ENCODE data around the gene NDOR1. TPM values are rescaled to one million over a fixed set of nuclear protein-coding genes. Genes with fewer than 3 reads are reported as not detected.

The NDOR1 gene
- total RNA-seq, 1 donor from 2014 or later: 26.9 TPM

DNA sequence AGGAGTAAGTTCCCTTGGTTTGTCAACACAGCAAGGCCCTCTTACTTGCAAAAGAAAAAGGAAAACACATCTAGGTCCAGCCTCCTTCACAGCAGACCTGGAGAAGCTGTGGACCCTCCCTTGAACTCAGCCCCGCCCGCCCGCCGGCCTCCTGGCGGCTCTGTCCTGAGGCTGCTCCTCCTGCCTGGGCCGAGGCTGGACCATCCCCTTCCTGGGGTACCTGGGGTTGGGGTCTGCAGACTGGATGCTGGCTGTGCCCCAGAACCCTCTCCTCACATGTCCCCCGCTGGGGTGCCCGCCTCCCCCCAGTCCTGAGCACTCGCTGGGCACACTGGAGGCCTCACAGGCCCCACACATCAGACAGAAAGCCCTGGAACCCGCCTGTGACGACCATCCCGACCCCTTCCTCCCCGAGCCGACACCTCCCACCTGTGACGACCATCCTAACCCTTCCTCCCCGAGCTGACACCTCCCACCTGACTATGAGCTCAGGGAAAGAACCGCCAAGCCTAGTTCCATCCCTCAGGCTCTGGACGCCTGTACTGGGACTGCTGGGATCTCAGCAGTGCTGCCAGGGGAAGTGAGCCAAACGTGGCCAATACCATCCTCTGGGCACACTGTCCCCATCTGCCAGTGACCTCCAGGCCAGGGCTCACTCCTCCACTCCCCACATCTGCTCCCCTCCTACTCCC is 26.4 kb upstream of the NDOR1 start:
- no peak overlapping the region for H3K4me3 ChIP-seq (ENCODE audit: low read depth, low read length)
- DNase-seq (ENCODE audit: low read depth): no peak
- TF ChIP-seq, protein P1, sequence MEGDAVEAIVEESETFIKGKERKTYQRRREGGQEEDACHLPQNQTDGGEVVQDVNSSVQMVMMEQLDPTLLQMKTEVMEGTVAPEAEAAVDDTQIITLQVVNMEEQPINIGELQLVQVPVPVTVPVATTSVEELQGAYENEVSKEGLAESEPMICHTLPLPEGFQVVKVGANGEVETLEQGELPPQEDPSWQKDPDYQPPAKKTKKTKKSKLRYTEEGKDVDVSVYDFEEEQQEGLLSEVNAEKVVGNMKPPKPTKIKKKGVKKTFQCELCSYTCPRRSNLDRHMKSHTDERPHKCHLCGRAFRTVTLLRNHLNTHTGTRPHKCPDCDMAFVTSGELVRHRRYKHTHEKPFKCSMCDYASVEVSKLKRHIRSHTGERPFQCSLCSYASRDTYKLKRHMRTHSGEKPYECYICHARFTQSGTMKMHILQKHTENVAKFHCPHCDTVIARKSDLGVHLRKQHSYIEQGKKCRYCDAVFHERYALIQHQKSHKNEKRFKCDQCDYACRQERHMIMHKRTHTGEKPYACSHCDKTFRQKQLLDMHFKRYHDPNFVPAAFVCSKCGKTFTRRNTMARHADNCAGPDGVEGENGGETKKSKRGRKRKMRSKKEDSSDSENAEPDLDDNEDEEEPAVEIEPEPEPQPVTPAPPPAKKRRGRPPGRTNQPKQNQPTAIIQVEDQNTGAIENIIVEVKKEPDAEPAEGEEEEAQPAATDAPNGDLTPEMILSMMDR (conservative IDR thresholded peaks at IDR 0.05; ENCODE audit: low read depth, low read length): no peak

- no peak overlapping the region for H3K4me3 ChIP-seq (ENCODE audit: low read depth, low read length)
- DNase-seq (ENCODE audit: low read depth): no peak
- TF ChIP-seq, protein P1 (conservative IDR thresholded peaks at IDR 0.05; ENCODE audit: low read depth, low read length): no peak
These were observed 25.7 kb upstream of the NDOR1 start for GRCh38 chr9:137179761-137180160.

DNA sequence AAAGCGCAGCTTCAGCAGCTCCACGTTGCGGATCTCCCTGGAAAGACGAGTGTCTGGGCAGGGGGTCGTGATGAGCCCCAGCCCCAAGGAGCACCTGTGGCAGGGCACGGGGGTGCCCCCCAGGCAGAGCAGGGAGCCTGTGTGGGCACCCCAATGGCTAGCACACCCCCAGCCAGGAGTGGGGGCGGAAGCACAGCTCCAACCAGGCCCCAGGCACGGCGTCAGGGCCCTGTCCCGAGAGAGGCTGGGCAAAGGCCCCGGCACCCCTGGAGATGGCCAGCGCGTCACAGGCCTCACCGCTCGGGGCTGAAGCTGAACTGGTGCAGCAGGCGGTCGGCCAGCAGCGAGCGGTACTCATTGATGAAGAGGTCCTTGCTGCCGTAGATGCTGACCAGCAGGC is 25.0 kb upstream of the NDOR1 start:
- no peak overlapping the region for H3K4me3 ChIP-seq (ENCODE audit: low read depth, low read length)
- no peak for DNase-seq (ENCODE audit: low read depth)
- TF ChIP-seq, protein P1 (conservative IDR thresholded peaks at IDR 0.05; ENCODE audit: low read depth, low read length): no peak

DNA sequence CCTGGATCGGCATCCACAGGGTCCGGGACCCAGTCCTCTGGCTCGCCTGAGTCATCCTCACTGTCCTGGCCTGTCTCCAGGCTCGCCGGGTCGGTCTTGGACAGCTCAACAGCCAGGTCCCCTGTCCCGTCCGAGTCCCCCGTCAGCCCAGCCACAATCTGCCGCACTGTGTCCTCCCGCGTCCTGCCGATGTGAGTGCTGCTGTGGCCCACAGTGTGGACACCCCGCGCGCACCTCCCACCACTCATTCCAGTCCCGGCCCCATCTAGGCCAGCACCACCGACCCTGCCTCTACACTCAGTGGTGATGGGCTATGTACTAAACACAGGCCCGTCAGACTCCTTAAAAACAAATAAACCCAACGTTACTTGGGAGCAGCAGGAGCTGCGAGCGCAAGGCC is 23.8 kb upstream of the NDOR1 start:
- TF ChIP-seq, protein P1 (conservative IDR thresholded peaks at IDR 0.05; ENCODE audit: low read depth, low read length): no peak
- DNase-seq (ENCODE audit: low read depth): no peak
- no peak overlapping the region for H3K4me3 ChIP-seq (ENCODE audit: low read depth, low read length)

GRCh38 chr9:137182836-137183235 is 22.7 kb upstream of the NDOR1 start:
- TF ChIP-seq, protein P1 (conservative IDR thresholded peaks at IDR 0.05; ENCODE audit: low read depth, low read length): no peak
- DNase-seq (ENCODE audit: low read depth): no peak
- H3K4me3 ChIP-seq (ENCODE audit: low read depth, low read length): no peak overlapping the region

DNA sequence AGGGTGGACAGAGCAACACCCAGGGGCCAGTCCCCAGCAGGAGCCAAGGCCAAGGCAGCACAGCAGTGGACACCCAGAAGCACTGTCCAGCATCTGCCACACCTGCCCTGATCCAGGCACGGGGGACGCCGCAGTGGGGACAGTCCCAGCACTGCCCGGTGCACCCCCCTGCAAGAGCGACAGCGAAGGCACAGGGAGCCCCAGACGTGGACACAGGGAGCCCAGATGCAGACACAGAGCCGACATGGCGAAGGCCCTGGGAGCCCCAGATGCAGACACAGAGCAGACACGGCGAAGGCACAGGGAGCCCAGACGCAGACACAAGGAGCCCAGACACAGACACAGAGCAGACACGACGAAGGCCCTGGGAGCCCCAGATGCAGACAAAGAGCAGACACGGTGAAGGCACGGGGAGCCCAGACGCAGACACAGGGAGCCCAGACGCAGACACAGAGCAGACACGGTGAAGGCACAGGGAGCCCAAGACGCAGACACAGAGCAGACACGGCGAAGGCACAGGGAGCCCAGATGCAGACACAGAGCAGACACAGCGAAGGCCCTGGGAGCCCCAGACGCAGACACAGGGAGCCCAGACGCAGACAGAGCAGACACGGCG is 21.4 kb upstream of the NDOR1 start:
- no peak for DNase-seq (ENCODE audit: low read depth)

More for the DNA sequence above, 21.4 kb upstream of the NDOR1 start:
- H3K4me3 ChIP-seq (ENCODE audit: low read depth, low read length): no peak overlapping the region
- TF ChIP-seq, protein P1 (conservative IDR thresholded peaks at IDR 0.05; ENCODE audit: low read depth, low read length): no peak

Data from epithelial cell of proximal tubule (primary cell).